ENCODE measurements around the gene TUBB1.

- TF ChIP-seq, protein P1, sequence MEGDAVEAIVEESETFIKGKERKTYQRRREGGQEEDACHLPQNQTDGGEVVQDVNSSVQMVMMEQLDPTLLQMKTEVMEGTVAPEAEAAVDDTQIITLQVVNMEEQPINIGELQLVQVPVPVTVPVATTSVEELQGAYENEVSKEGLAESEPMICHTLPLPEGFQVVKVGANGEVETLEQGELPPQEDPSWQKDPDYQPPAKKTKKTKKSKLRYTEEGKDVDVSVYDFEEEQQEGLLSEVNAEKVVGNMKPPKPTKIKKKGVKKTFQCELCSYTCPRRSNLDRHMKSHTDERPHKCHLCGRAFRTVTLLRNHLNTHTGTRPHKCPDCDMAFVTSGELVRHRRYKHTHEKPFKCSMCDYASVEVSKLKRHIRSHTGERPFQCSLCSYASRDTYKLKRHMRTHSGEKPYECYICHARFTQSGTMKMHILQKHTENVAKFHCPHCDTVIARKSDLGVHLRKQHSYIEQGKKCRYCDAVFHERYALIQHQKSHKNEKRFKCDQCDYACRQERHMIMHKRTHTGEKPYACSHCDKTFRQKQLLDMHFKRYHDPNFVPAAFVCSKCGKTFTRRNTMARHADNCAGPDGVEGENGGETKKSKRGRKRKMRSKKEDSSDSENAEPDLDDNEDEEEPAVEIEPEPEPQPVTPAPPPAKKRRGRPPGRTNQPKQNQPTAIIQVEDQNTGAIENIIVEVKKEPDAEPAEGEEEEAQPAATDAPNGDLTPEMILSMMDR (IDR thresholded peaks at IDR 0.05) = no peak
- no peak for TF ChIP-seq POLR2A (IDR thresholded peaks at IDR 0.05)
These were observed 30.7 kb upstream of the TUBB1 start for GRCh38 chr20:58988565-58988882.

All from testis (tissue), 2 donors.